Muscle layer of duodenum (tissue), 2 donors: ENCODE measurements around the gene TMEM38B.

Experiments
- H3K27ac ChIP-seq: one replicate; pipeline ENCODE4 v1.7.0; 2013; ENCODE audit warnings: mild to moderate bottlenecking, low read length
- H3K27me3 ChIP-seq: one replicate; pipeline ENCODE4 v1.7.0; 2013; ENCODE audit warnings: low read depth, mild to moderate bottlenecking, control low read depth, low read length
- H3K36me3 ChIP-seq, 2 donors: one replicate each; pipeline ENCODE4 v1.7.0; 2013; ENCODE audit warnings: low read length in 2 of 2, control low read depth in 1 of 2, mild to moderate bottlenecking in 1 of 2; ENCODE audit not compliant: insufficient read depth in 2 of 2, control insufficient read depth in 1 of 2
- H3K4me1 ChIP-seq, 2 donors: one replicate each; pipeline ENCODE4 v1.7.0; 2013; ENCODE audit warnings: low read length in 2 of 2, mild to moderate bottlenecking in 2 of 2, control low read depth in 1 of 2, moderate library complexity in 1 of 2; ENCODE audit not compliant: insufficient read depth in 2 of 2, control insufficient read depth in 1 of 2
- H3K4me3 ChIP-seq, 2 donors: one replicate each; pipeline ENCODE4 v1.7.0; 2013; ENCODE audit warnings: low read length in 2 of 2, low read depth in 1 of 2, mild to moderate bottlenecking in 1 of 2
- H3K9me3 ChIP-seq, 2 donors: one replicate each; pipeline ENCODE4 v1.7.0; 2013; ENCODE audit warnings: low read length in 2 of 2, control low read depth in 1 of 2, mild to moderate bottlenecking in 1 of 2; ENCODE audit not compliant: control insufficient read depth in 1 of 2
- donor health status: healthy.

The TMEM38B gene

GRCh38 chr9:105694190-105694847 is at the start of gene TMEM38B:
Gene TMEM38B, plus strand, starts transcription at chr9:105694541. Its CDS starts 120 bp downstream, at chr9:105694661.
- Histone ChIP-seq H3K4me3 (peak within 1 kb of the TSS; percentile 78 to 80), H3K4me1 (peaks cover 0 to 4% of the 10 kb centered on the region in 2 donors), H3K9me3 (no peaks in the 10 kb centered on the region), H3K27me3 (no peaks in the 10 kb centered on the region), H3K27ac (no peak within 1 kb of the TSS), H3K36me3 (no peaks in the 10 kb centered on the region)

- Histone ChIP-seq H3K9me3 (peaks cover 0 to 6% of the 10 kb centered on the region in 2 donors), H3K27ac (no peak overlapping the region), H3K36me3 (peaks cover 0 to 10% of the 10 kb centered on the region in 2 donors), H3K27me3 (no peaks in the 10 kb centered on the region), H3K4me3 (no peak overlapping the region), H3K4me1 (no peaks in the 10 kb centered on the region)
Measured at GRCh38 chr9:105646879-105647594, 47.3 kb upstream of the TMEM38B start.

GRCh38 chr9:105647595-105648349 is 46.6 kb upstream of the TMEM38B start:
- Histone ChIP-seq H3K9me3 (peaks cover 0 to 1% of the 10 kb centered on the region in 2 donors), H3K27ac (no peak overlapping the region)

GRCh38 chr9:105651806-105652205 is 42.5 kb upstream of the TMEM38B start:
- no peaks in the 10 kb centered on the region for H3K9me3 ChIP-seq
- no peaks in the 10 kb centered on the region for H3K36me3 ChIP-seq
- no peaks in the 10 kb centered on the region for H3K27me3 ChIP-seq
- H3K27ac ChIP-seq = no peak overlapping the region
- no peak overlapping the region for H3K4me3 ChIP-seq
- peaks cover 0 to 11% of the 10 kb centered on the region in 2 donors for H3K4me1 ChIP-seq

More at GRCh38 chr9:105647595-105648349, 46.6 kb upstream of the TMEM38B start:
- H3K4me1 ChIP-seq = no peaks in the 10 kb centered on the region
- no peaks in the 10 kb centered on the region for H3K27me3 ChIP-seq
- peaks cover 0 to 4% of the 10 kb centered on the region in 2 donors for H3K36me3 ChIP-seq
- H3K4me3 ChIP-seq = no peak overlapping the region

GRCh38 chr9:105656131-105656921 is 38.0 kb upstream of the TMEM38B start:
- Histone ChIP-seq H3K4me1 (peaks cover 0 to 13% of the 10 kb centered on the region in 2 donors), H3K4me3 (peak overlapping the region; percentile 55 to 72), H3K27me3 (no peaks in the 10 kb centered on the region), H3K9me3 (no peaks in the 10 kb centered on the region), H3K36me3 (no peaks in the 10 kb centered on the region), H3K27ac (no peak overlapping the region)

- Histone ChIP-seq H3K4me1 (peaks cover 0 to 13% of the 10 kb centered on the region in 2 donors), H3K36me3 (no peaks in the 10 kb centered on the region), H3K27ac (no peak overlapping the region), H3K27me3 (no peaks in the 10 kb centered on the region), H3K4me3 (no peak overlapping the region), H3K9me3 (no peaks in the 10 kb centered on the region)
Measured at GRCh38 chr9:105658351-105658750, 36.0 kb upstream of the TMEM38B start.

- Histone ChIP-seq H3K4me1 (peaks cover 0 to 10% of the 10 kb centered on the region in 2 donors), H3K4me3 (no peak overlapping the region), H3K9me3 (no peaks in the 10 kb centered on the region), H3K36me3 (no peaks in the 10 kb centered on the region), H3K27ac (no peak overlapping the region), H3K27me3 (no peaks in the 10 kb centered on the region)
Measured at GRCh38 chr9:105661011-105661410, 33.3 kb upstream of the TMEM38B start.

- Histone ChIP-seq H3K27ac (no peak within 1 kb of the TSS), H3K9me3 (no peaks in the 10 kb centered on the region), H3K27me3 (no peaks in the 10 kb centered on the region), H3K4me3 (no peak within 1 kb of the TSS), H3K36me3 (no peaks in the 10 kb centered on the region), H3K4me1 (no peaks in the 10 kb centered on the region)
Measured at GRCh38 chr9:105662184-105663104, 31.9 kb upstream of the TMEM38B start, which contains the start of gene TAL2. Gene TAL2, plus strand, starts transcription at chr9:105662457. Its CDS starts 40 bp downstream, at chr9:105662497.

GRCh38 chr9:105663914-105664313 is 30.4 kb upstream of the TMEM38B start:
- Histone ChIP-seq H3K4me3 (no peak overlapping the region), H3K9me3 (no peaks in the 10 kb centered on the region), H3K27me3 (no peaks in the 10 kb centered on the region), H3K4me1 (no peaks in the 10 kb centered on the region), H3K36me3 (no peaks in the 10 kb centered on the region), H3K27ac (no peak overlapping the region)

- H3K9me3 ChIP-seq = no peaks in the 10 kb centered on the region
- H3K4me1 ChIP-seq = no peaks in the 10 kb centered on the region
- H3K27me3 ChIP-seq = no peaks in the 10 kb centered on the region
- no peak overlapping the region for H3K27ac ChIP-seq
- no peak overlapping the region for H3K4me3 ChIP-seq
- H3K36me3 ChIP-seq = no peaks in the 10 kb centered on the region
Measured at GRCh38 chr9:105667867-105668266, 26.5 kb upstream of the TMEM38B start.
